Esophagus muscularis mucosa (tissue), 4 donors: Measurements from ENCODE around the gene MITF. TPM values are rescaled to one million over a fixed set of nuclear protein-coding genes. Genes with fewer than 3 reads are reported as not detected.

ENCODE experiments used
- DNase-seq: peaks from one replicate; pipeline ENCODE4 v3.0.0-alpha.2; 2017; ENCODE audit errors: extremely low spot score
- H3K27ac ChIP-seq, 4 donors: fragments of 200-600 bp; sonication (generic); replicated peaks in 1 of 4; 1 replicate in 3 of 4; 2 replicates in 1 of 4; pipeline ENCODE4 v1.5.1; 2016 to 2019; ENCODE audit warnings: mild to moderate bottlenecking in 1 of 4
- H3K27me3 ChIP-seq, 4 donors: fragments of 200-600 bp; sonication (generic); one replicate each; pipeline versions ENCODE4 v1.5.1 to v1.6.0; 2016 to 2019
- H3K36me3 ChIP-seq, 4 donors: fragments of 200-600 bp; sonication (generic); one replicate each; pipeline ENCODE4 v1.5.1; 2016 to 2019
- H3K4me1 ChIP-seq, 4 donors: fragments of 200-600 bp; sonication (generic); one replicate each; pipeline ENCODE4 v1.5.1; 2016 to 2019
- H3K4me3 ChIP-seq, 4 donors: fragments of 200-600 bp; sonication (generic); 1 replicate in 2 of 4; 2 replicates in 2 of 4; pipeline ENCODE4 v1.5.1; 2016 to 2019; ENCODE audit warnings: mild to moderate bottlenecking in 4 of 4, moderate library complexity in 1 of 4
- H3K9me3 ChIP-seq, 4 donors: fragments of 200-600 bp; sonication (generic); 1 replicate in 3 of 4; 2 replicates in 1 of 4; pipeline ENCODE4 v1.5.1; 2016 to 2019
- EP300 ChIP-seq: sonication (generic); formaldehyde crosslinking; IDR thresholded peaks from one replicate; pipeline ENCODE4 v1.6.1; 2017; ENCODE audit warnings: antibody characterized with exemption
- POLR2A ChIP-seq: fragments of 450-650 bp; IDR thresholded peaks from one replicate; pipeline ENCODE4 v1.6.1; 2017; ENCODE audit warnings: antibody characterized with exemption, moderate library complexity, mild to moderate bottlenecking, low read depth
- POLR2AphosphoS5 ChIP-seq, 2 donors: sonication (generic); formaldehyde crosslinking; IDR thresholded peaks; one replicate each; pipeline ENCODE4 v1.6.1; 2017; ENCODE audit warnings: antibody characterized with exemption in 2 of 2
- WGBS: methylation state at CpG from one replicate; pipeline ENCODE4 v1.1.5; 2018; 5-methylcytosine and 5-hydroxymethylcytosine counted together
- intact Hi-C: fragments of 100-400 bp; cut with DNase I; formaldehyde crosslinking; loops from one replicate; pipeline ENCODE4 v1.15.1; 2023
- total RNA-seq, 4 donors: library from RNA; depleted of rRNA; stranded (reverse); fragments of >200 nt; gene quantifications; one replicate each; pipeline versions ENCODE4 v1.1.0 to v1.2.1, GENCODE V29; 2016
- TF ChIP-seq, protein P1 (sequence below), 3 experiments: fragments of 200-600 bp in 2 of 3; fragments of 450-650 bp in 1 of 3; sonication (generic) in 2 of 3; IDR thresholded peaks; one replicate each; pipeline ENCODE4 v1.5.1; 2017 to 2019; ENCODE audit warnings: antibody characterized with exemption in 3 of 3, mild to moderate bottlenecking in 2 of 3, moderate library complexity in 1 of 3

Gene MITF
- total RNA-seq, 4 donors from 2014 or later, result 68.1 to 141 (median 81.2) TPM

DNA sequence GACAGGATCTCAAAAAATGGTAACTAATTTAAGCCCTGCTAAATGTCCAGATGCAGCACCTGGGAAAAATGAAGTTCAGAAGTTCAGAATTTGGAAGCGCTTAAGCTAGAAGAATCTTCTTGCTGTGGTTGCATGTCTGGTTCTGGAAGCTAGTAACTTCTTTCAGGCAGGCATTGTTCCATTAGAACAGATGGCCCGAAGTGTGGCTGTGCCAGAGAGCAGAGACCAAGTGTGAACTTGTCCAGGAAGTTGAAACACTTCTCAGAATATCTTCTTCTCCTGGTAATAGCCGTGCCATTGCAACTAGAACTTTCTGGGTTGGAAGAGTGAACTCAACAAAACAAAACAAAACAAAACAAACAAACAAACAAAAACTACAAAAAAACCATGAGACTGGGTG lies 80.0 kb downstream of the MITF start:
- Histone ChIP-seq H3K4me3 (no peak overlapping the region), H3K27ac (peak overlapping the region in 1 of 4 donors; percentile 35), H3K9me3 (no peaks in the 10 kb centered on the region), H3K36me3 (no peaks in the 10 kb centered on the region), H3K27me3 (no peaks in the 10 kb centered on the region), H3K4me1 (peaks cover 49 to 83% (median 74%) of the 10 kb centered on the region in 4 donors)
- DNase-seq, result no peak
- 70% methylated on average over 3 of the region's 3 CpGs for WGBS
- TF ChIP-seq, protein P1, sequence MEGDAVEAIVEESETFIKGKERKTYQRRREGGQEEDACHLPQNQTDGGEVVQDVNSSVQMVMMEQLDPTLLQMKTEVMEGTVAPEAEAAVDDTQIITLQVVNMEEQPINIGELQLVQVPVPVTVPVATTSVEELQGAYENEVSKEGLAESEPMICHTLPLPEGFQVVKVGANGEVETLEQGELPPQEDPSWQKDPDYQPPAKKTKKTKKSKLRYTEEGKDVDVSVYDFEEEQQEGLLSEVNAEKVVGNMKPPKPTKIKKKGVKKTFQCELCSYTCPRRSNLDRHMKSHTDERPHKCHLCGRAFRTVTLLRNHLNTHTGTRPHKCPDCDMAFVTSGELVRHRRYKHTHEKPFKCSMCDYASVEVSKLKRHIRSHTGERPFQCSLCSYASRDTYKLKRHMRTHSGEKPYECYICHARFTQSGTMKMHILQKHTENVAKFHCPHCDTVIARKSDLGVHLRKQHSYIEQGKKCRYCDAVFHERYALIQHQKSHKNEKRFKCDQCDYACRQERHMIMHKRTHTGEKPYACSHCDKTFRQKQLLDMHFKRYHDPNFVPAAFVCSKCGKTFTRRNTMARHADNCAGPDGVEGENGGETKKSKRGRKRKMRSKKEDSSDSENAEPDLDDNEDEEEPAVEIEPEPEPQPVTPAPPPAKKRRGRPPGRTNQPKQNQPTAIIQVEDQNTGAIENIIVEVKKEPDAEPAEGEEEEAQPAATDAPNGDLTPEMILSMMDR (IDR thresholded peaks at IDR 0.05), result no peak
- TF ChIP-seq POLR2A (no peak), POLR2AphosphoS5 (IDR thresholded peaks at IDR 0.05) (no peak), EP300 (no peak)
- intact Hi-C loops, result no loop called here

DNA sequence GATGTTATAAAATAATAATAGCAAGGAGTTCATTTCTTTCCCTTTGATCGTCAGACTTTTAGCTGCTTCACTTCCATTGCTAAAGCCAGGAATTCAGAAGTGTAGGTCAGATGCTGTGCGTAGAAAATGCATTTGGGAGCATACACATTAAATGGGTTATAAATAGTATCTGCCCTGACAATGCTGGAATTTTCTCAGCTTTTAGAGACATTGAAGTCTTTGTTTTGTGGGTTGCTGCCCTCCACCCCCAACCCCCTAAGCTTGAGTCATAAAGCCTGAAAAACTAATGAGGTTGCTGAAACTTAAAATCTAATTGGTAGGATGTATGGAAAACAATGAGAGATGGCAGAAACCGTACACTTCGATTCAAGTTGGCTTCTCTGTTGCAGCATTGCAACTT lies 81.9 kb downstream of the MITF start:
- TF ChIP-seq, protein P1 (IDR thresholded peaks at IDR 0.05), result no peak
- TF ChIP-seq POLR2A, result no peak
- TF ChIP-seq POLR2AphosphoS5 (IDR thresholded peaks at IDR 0.05), result no peak
- no peak for TF ChIP-seq EP300
- DNase-seq, result no peak
- Histone ChIP-seq H3K36me3 (no peaks in the 10 kb centered on the region), H3K27me3 (no peaks in the 10 kb centered on the region), H3K27ac (no peak overlapping the region), H3K9me3 (no peaks in the 10 kb centered on the region), H3K4me1 (peaks cover 49 to 75% (median 69%) of the 10 kb centered on the region in 4 donors), H3K4me3 (no peak overlapping the region)
- 85% methylated on average over 4 of the region's 4 CpGs for WGBS
- intact Hi-C loops, result no loop called here

DNA sequence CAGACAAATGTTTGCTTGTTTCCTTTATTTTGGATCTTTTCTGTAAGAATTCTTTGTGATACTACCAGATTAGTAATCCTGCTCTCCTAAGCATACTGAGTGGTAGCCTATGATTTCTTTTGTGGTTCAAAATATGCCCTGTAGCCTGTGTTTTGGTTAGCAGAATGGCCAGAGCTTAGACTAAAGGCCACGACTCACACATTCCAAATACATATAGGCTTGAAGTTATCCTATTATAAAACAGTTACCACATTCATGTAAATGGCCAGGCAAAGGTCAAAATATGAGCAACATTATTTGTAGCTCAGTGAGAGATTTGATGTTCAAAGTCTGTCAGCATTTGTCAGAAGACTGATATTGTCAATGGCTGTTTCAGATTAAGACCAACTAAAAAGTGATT lies 84.5 kb downstream of the MITF start:
- no peak for DNase-seq
- H3K4me1 ChIP-seq, result peaks cover 29 to 60% (median 52%) of the 10 kb centered on the region in 4 donors
- no peak for TF ChIP-seq EP300
- no peak for TF ChIP-seq POLR2A
- TF ChIP-seq POLR2AphosphoS5 (IDR thresholded peaks at IDR 0.05), result no peak
- TF ChIP-seq, protein P1 (IDR thresholded peaks at IDR 0.05), result no peak
- H3K36me3 ChIP-seq, result no peaks in the 10 kb centered on the region
- H3K9me3 ChIP-seq, result no peaks in the 10 kb centered on the region
- no peak overlapping the region for H3K4me3 ChIP-seq
- intact Hi-C loops, result no loop called here
- WGBS, result 80% methylated on average over 1 of the region's 1 CpG
- no peaks in the 10 kb centered on the region for H3K27me3 ChIP-seq
- no peak overlapping the region for H3K27ac ChIP-seq

DNA sequence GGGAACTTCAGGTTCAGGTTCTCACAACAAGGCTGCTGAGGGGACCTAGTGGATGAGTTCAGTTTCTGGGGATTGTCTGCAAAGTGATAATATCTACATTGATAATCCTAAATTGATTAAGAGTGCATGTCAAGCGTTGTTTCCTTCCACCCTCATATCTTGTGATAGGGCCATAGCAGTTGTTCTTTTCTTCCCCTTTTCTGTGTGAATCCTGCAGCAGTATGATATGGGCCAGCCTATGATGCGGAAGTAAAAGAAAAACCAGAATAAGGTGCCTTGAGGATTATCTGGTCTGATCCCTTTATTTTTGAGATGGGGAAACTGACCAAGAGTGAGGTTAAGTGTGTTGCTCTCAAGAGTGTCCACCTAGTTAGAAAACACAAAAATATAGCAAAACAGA lies 86.2 kb downstream of the MITF start:
- DNase-seq, result no peak
- Histone ChIP-seq H3K9me3 (no peaks in the 10 kb centered on the region), H3K27ac (no peak overlapping the region), H3K36me3 (no peaks in the 10 kb centered on the region), H3K27me3 (no peaks in the 10 kb centered on the region), H3K4me1 (peaks cover 17 to 43% (median 35%) of the 10 kb centered on the region in 4 donors), H3K4me3 (no peak overlapping the region)
- TF ChIP-seq, protein P1 (IDR thresholded peaks at IDR 0.05), result no peak
- no peak for TF ChIP-seq EP300
- no peak for TF ChIP-seq POLR2AphosphoS5 (IDR thresholded peaks at IDR 0.05)
- no peak for TF ChIP-seq POLR2A
- WGBS, result 96% methylated on average over 2 of the region's 2 CpGs
- intact Hi-C loops, result no loop called here

DNA sequence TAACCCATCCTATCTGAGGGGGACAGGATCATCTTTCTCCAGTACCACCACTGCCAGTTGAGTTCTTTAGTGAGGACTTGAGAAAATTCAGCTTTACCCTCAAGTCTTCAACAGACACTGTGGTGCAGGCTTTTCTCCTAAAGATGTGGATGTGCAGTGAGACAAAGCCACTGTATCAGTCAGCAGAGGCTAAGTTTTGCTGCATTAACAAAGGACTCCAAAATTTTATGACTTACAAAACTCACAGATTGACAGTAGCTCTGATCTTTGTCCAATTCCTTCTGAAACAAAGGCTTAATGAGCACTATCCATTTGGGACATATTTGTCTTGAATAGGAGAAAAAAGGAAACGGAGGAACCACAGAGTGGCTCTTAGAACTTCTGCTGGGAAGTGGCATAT lies 87.9 kb downstream of the MITF start:
- peaks cover 6 to 33% (median 25%) of the 10 kb centered on the region in 4 donors for H3K4me1 ChIP-seq
- intact Hi-C loops, result no loop called here
- no peaks in the 10 kb centered on the region for H3K27me3 ChIP-seq
- DNase-seq, result no peak
- WGBS, result 86% methylated on average over 1 of the region's 1 CpG
- H3K27ac ChIP-seq, result no peak overlapping the region
- TF ChIP-seq, protein P1 (IDR thresholded peaks at IDR 0.05), result no peak
- TF ChIP-seq POLR2AphosphoS5 (IDR thresholded peaks at IDR 0.05) (no peak), POLR2A (no peak), EP300 (no peak)
- no peaks in the 10 kb centered on the region for H3K36me3 ChIP-seq
- H3K4me3 ChIP-seq, result no peak overlapping the region
- no peaks in the 10 kb centered on the region for H3K9me3 ChIP-seq
